Adipocyte (in vitro differentiated cells): Measurements from ENCODE around the gene CYP24A1.

Experiments used
- DNase-seq: peaks from one replicate; pipeline ENCODE4 v3.0.0-alpha.2; 2015; ENCODE audit warnings: low read depth
- H3K27me3 ChIP-seq: replicated peaks from 2 replicates; pipeline ENCODE4 v1.7.0; 2013; ENCODE audit warnings: mild to moderate bottlenecking, low read length, moderate library complexity; ENCODE audit not compliant: control insufficient read depth, insufficient read depth
- H3K36me3 ChIP-seq: 2 replicates; pipeline ENCODE4 v1.7.0; 2013; ENCODE audit warnings: low read length, mild to moderate bottlenecking, moderate library complexity; ENCODE audit not compliant: control insufficient read depth, insufficient read depth, severe bottlenecking
- H3K4me1 ChIP-seq: 2 replicates; pipeline ENCODE4 v1.7.0; 2013; ENCODE audit warnings: mild to moderate bottlenecking, low read length, moderate library complexity; ENCODE audit not compliant: control insufficient read depth, insufficient read depth
- H3K4me3 ChIP-seq: 2 replicates; pipeline ENCODE4 v1.7.0; 2013; ENCODE audit warnings: mild to moderate bottlenecking, low read length, moderate library complexity
- H3K9ac ChIP-seq: 2 replicates; pipeline ENCODE4 v1.7.0; 2013; ENCODE audit warnings: mild to moderate bottlenecking, low read length, moderate library complexity
- H3K9me3 ChIP-seq: 2 replicates; pipeline ENCODE4 v1.7.0; 2013; ENCODE audit warnings: mild to moderate bottlenecking, low read length, moderate library complexity; ENCODE audit not compliant: control insufficient read depth

Gene CYP24A1

DNA sequence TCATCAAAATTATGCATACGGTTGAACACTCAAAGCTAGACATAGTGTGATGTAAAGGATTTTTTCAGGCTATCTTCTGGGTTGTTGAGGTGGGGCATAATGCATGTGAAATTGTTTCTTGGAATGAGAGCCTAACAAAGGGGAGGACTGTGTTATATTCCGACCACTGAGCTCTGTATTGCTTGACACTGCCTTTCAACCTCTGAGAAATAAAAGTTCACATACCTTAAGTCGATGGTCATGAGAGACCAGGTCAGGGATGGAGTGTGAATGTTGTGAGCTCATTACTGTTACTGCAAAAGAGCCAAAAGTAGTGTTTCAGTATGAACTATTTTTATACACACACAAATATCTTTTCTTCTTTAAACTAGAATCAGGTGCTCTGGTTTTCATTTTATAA lies 39.1 kb upstream of the CYP24A1 start:
- no peaks in the 10 kb centered on the region for H3K27me3 ChIP-seq
- no peaks in the 10 kb centered on the region for H3K9me3 ChIP-seq
- no peak for DNase-seq
- no peak overlapping the region for H3K4me3 ChIP-seq
- peaks cover 29% of the 10 kb centered on the region for H3K36me3 ChIP-seq
- H3K4me1 ChIP-seq: peaks cover 36% of the 10 kb centered on the region
- no peak overlapping the region for H3K9ac ChIP-seq

DNA sequence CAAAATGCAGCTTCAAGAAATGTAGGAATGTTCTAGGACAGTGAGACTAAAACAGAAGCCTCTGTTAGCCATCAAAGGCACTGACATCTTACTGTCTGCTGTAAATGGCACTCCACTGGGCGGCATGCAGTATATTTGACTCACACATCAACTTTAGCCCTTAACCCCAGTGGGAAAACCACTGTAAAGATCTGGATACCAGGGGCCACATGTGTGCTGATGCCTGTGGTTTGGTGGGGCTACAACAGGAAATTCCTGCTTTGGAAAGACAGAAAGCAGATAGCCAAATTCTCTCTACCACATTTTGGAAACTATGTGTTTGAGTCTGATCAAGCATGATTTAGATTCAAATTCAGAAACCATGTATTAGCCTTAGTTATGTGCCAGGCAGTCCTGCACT lies 38.4 kb upstream of the CYP24A1 start:
- no peaks in the 10 kb centered on the region for H3K27me3 ChIP-seq
- peaks cover 36% of the 10 kb centered on the region for H3K4me1 ChIP-seq
- no peak overlapping the region for H3K9ac ChIP-seq
- H3K4me3 ChIP-seq: no peak overlapping the region
- DNase-seq: peak; percentile 51
- peaks cover 23% of the 10 kb centered on the region for H3K36me3 ChIP-seq
- H3K9me3 ChIP-seq: no peaks in the 10 kb centered on the region

DNA sequence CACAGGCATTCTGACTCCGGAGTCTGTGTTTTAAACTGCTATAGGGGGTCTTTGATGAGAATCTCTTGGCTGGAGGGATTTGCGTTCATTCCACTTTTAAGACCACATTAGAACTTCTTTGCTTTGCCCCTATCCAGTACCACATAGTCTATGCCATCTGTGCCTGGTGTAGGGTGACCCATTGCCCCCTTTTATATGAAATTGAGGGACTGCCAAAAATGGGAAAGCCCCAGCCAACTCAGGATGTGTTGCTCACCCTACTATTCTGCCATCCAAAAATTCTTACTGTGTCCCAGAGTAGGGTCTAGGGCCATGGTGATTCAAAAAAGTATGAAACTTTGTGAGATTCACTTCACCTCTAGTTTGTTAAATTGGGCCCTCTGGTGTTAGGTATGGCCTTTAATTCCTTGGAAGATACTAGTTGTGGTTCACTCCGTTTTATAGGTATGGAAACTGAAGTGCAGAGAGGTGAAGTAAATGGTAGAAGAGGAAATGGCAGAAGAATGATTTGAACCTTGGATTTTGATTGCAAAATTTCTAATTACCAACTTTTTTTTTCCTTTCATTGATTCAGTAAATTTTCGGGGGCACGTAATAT lies 35.5 kb upstream of the CYP24A1 start:
- DNase-seq: peak; percentile 22
- H3K9me3 ChIP-seq: no peaks in the 10 kb centered on the region
- peaks cover 36% of the 10 kb centered on the region for H3K4me1 ChIP-seq
- peak overlapping the region; percentile 100 for H3K9ac ChIP-seq
- H3K27me3 ChIP-seq: no peaks in the 10 kb centered on the region
- peak overlapping the region; percentile 96 for H3K4me3 ChIP-seq
- H3K36me3 ChIP-seq: no peaks in the 10 kb centered on the region

DNA sequence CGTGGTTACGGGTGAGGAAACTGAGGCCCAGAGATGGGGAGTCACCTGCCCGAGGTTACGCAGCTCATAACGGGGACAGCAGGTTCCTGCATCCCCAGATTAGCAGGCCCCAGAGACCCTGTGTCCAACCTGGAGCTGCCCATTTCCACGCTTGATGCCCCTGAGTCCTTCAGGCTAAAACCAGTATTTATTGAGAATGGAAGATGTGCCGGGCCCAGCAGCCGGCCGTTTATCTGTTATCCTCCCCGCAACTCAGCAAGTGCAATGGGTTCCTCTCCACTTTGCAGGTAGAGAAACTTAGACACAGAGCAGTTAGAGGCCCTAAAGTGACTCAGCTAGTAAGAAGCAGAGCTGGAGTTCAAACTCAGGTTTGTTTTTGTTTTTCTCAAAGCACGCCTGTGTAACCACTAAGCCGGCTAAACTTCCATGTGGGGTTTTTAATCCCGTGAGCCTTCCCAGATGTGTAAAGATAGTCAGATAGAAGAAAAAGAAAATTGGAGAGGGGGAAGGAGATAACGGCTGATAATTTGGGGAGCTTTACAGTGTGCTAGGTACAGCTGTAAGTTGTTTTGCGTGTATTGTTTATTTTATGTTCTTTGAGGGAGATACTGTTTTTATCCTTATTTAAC lies 34.9 kb upstream of the CYP24A1 start:
- Histone ChIP-seq H3K27me3 (no peaks in the 10 kb centered on the region), H3K4me1 (peaks cover 32% of the 10 kb centered on the region), H3K9ac (peak overlapping the region; percentile 100), H3K36me3 (no peaks in the 10 kb centered on the region), H3K4me3 (peak overlapping the region; percentile 96), H3K9me3 (no peaks in the 10 kb centered on the region)
- peak; percentile 73 for DNase-seq

DNA sequence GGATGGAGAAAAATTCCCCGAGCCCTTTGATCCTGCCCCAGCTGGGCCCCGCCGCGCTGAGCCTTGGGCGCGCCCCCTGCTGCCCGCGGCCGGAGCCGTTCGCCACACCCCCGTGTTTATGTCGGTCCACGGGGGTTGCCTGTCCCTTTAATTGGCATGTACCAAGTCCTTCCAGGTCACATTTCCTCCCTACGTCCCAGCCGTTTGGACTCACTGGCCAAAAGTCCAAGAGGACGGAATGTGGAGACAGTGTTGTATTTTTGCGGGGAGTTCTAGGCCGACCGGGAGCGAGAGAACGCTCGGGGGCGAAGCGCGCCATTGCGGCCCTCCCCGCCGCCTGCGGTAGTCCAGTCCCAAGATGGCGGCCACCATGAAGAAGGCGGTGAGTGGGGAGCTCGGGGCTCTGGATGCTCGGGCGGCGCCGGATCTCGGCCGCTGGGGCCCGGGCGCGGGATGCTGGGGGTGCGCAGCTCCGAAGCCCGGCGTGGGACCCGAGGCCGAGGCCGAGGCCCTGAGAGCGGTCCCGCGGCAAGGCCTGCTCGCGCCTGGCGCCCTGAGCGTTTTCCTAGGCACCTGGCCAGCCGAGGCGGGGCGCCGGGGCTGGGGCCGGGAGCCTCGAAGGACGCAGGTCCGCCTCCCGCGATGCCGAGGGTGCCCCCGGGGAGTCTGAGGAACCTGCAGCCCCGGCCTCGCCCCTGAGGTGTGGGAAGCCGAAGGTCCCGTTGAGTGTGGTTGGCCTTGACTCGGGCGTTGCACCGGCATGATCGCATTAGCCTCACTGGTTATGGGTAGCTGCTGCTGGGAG lies 34.2 kb upstream of the CYP24A1 start, which contains the start of gene PFDN4:
Gene PFDN4, plus strand, starts transcription at position 345 of the 805 bp plus-strand sequence. Its CDS starts 14 bp downstream, at position 359.
- Histone ChIP-seq H3K9me3 (no peaks in the 10 kb centered on the region), H3K9ac (peak within 1 kb of the TSS; percentile 100), H3K36me3 (no peaks in the 10 kb centered on the region), H3K27me3 (no peaks in the 10 kb centered on the region), H3K4me3 (peak within 1 kb of the TSS; percentile 96), H3K4me1 (peaks cover 28% of the 10 kb centered on the region)
- DNase-seq: peak; percentile 93

DNA sequence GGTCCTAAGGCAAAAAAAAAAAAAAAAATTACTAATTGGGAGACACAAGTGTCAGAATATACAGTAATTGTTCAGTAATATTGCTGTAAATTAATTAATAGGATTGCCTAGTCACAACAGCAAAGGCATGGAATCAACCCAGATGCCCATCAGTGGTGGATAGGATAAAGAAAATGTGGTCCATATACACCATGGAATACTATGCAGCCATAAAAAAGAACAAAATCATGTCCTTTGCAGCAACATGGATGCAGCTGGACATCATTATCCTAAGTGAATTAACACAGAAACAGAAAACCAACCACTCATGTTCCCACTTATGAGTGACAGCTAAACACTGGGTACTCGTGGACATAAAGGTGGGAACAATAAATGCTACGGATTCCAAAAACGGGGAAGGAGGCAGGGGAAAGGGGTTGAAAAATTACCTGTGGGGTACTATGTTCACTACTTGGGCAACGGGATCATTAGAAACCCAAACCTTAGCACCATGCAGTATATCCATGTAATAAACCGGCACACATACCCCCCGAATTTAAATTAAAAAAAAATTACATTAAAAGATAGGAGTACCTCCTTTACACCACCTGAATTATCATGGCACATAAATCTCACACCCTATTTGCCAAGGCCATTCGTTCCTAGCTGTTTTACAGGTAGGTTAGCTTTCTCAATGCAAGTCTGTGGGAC lies 33.4 kb upstream of the CYP24A1 start:
- no peaks in the 10 kb centered on the region for H3K36me3 ChIP-seq
- H3K27me3 ChIP-seq: no peaks in the 10 kb centered on the region
- peak overlapping the region; percentile 96 for H3K4me3 ChIP-seq
- H3K9ac ChIP-seq: peak overlapping the region; percentile 100
- no peak for DNase-seq
- no peaks in the 10 kb centered on the region for H3K9me3 ChIP-seq
- peaks cover 20% of the 10 kb centered on the region for H3K4me1 ChIP-seq

DNA sequence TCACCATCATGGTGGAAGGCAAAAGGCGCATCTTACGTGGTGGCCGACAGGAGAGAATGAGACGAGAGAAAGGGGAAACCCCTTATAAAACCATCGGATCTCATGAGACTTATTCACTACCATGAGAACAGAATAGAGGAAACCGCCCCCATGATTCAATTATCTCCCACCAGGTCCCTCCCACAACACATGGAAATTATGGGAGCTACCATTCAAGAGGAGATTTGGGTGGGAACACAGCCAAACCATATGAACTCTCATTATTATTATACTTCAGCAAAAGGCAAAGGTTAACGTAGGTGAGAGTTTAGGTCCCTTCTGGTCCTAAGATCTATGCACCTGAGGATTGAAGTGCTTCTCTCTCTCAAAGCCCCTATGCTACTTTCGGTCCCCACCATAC lies 31.7 kb upstream of the CYP24A1 start:
- Histone ChIP-seq H3K4me1 (peaks cover 17% of the 10 kb centered on the region), H3K36me3 (no peaks in the 10 kb centered on the region), H3K9me3 (no peaks in the 10 kb centered on the region), H3K27me3 (peaks cover 4% of the 10 kb centered on the region), H3K4me3 (no peak overlapping the region), H3K9ac (no peak overlapping the region)
- DNase-seq: no peak

DNA sequence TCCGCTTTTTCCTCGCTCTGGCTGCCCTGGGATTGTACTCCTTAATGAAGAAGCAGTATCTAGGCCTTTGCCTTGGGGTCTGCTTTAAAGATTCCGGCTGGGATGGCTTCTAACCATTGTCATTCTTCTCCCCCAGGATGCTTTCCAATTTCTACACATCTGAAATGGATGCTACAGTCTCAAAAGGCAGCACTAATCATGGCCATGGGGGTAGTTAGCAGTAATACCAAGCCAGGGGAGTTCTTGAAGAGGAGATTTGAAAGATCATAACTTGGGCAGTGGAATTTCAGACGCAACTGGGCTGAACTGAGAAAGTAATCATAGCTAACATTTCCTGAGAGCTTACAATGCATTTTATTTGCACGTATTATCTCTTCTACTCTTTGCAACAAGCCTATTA lies 30.7 kb upstream of the CYP24A1 start:
- H3K4me3 ChIP-seq: no peak overlapping the region
- no peak overlapping the region for H3K9ac ChIP-seq

DNA sequence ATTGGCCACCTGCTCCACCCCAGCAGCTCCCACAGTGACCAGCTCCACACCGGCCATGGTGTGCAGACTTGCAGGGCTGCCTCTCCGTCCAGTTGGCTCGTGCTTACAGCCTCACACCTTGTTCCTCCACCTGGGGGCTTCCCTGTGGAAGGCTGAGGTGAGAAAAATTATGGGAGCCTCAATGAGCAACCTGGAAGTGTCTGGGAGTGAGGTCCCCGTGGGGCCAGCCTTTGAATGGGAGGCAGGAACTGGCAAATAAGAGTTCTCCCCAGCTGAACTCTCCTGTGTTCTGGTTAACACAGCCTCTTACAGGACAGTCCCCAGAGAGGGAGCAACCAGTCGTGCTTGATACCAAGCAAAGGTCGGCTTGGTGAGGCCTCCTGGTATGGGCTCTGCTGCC lies 30.3 kb upstream of the CYP24A1 start:
- peaks cover 4% of the 10 kb centered on the region for H3K27me3 ChIP-seq
- no peaks in the 10 kb centered on the region for H3K9me3 ChIP-seq
- H3K4me3 ChIP-seq: no peak overlapping the region
- H3K4me1 ChIP-seq: peaks cover 3% of the 10 kb centered on the region
- DNase-seq: no peak
- no peak overlapping the region for H3K9ac ChIP-seq
- H3K36me3 ChIP-seq: no peaks in the 10 kb centered on the region

More for the DNA sequence above, 30.7 kb upstream of the CYP24A1 start:
- peaks cover 8% of the 10 kb centered on the region for H3K4me1 ChIP-seq
- no peaks in the 10 kb centered on the region for H3K9me3 ChIP-seq
- H3K36me3 ChIP-seq: no peaks in the 10 kb centered on the region
- no peak for DNase-seq
- H3K27me3 ChIP-seq: peaks cover 4% of the 10 kb centered on the region

DNA sequence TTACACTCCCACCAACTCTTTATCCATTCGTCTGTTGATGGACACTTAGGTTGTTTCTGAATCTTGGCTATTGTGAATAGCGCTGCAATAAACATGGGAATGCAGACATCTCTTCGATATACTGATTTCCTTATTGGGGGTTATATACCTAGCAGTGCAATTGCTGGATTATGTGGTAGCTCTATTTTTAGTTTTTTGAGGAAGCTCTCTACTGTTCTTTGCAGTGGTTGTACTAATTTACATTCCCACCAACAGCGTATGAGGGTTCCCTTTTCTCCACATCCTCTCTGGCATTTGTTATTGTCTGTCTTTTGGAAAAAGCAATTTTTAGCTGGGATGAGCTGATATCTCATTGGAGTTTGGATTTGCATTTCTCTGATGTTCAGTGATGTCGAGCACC lies 29.5 kb upstream of the CYP24A1 start:
- H3K9ac ChIP-seq: no peak overlapping the region
- peaks cover 4% of the 10 kb centered on the region for H3K27me3 ChIP-seq
- no peak overlapping the region for H3K4me3 ChIP-seq
- H3K9me3 ChIP-seq: no peaks in the 10 kb centered on the region
- DNase-seq: no peak
- no peaks in the 10 kb centered on the region for H3K4me1 ChIP-seq
- H3K36me3 ChIP-seq: no peaks in the 10 kb centered on the region
